Hepatocyte (in vitro differentiated cells): ENCODE data around the gene ATAD2B.

Source experiments
- CTCF ChIP-seq: fragments of 200-600 bp; sonication (generic); IDR thresholded peaks from 2 replicates; pipeline ENCODE4 v1.5.1; 2016; ENCODE audit warnings: antibody characterized with exemption, mild to moderate bottlenecking; ENCODE audit not compliant: poor library complexity
- EZH2 ChIP-seq: fragments of 200-600 bp; sonication (generic); IDR thresholded peaks from 2 replicates; pipeline ENCODE4 v1.6.1; 2016; ENCODE audit warnings: antibody characterized with exemption, mild to moderate bottlenecking, borderline replicate concordance
- EZH2phosphoT487 ChIP-seq: fragments of 200-600 bp; sonication (generic); IDR thresholded peaks from one replicate; pipeline ENCODE4 v1.6.1; 2018; ENCODE audit warnings: antibody characterized with exemption, mild to moderate bottlenecking, low read depth, moderate library complexity; ENCODE audit not compliant: unreplicated experiment, severe bottlenecking

- TF ChIP-seq CTCF (no peak), EZH2 (no peak), EZH2phosphoT487 (no peak)
These were observed 14.0 kb upstream of the ATAD2B start for GRCh38 chr2:23940718-23941620.
